Measurements from ENCODE around the gene OTUD7B. TPM values are rescaled to one million over a fixed set of nuclear protein-coding genes. Genes with fewer than 3 reads are reported as not detected.

The OTUD7B gene
- total RNA-seq, 1 experiment from 2014 or later: 23.5 TPM

GRCh38 chr1:149967041-149967440 is 43.5 kb downstream of the OTUD7B start:
- H3K4me3 Mint-ChIP-seq: no peak overlapping the region
- Histone ChIP-seq H2BK15ac (ENCODE audit: low read depth, low read length) (no peak overlapping the region), H2BK12ac (ENCODE audit: insufficient read length, low read depth, low read length) (no peak overlapping the region), H3K23ac (ENCODE audit: insufficient read length, low read depth, low read length) (no peak overlapping the region), H3K79me1 (ENCODE audit: insufficient read depth, low read depth, low read length, poor library complexity, severe bottlenecking) (no peaks in the 10 kb centered on the region), H3K14ac (ENCODE audit: insufficient read depth, low read length) (no peak overlapping the region), H3K4me2 (ENCODE audit: insufficient read depth, insufficient read length, low read length) (no peak overlapping the region), H3K4me1 (ENCODE audit: insufficient read depth, low read length) (no peaks in the 10 kb centered on the region), H3K23me2 (ENCODE audit: insufficient read length, low read depth, low read length, poor library complexity, severe bottlenecking) (no peaks in the 10 kb centered on the region), H4K20me1 (ENCODE audit: control insufficient read depth, insufficient read depth, insufficient read length) (no peaks in the 10 kb centered on the region), H3K27me3 (ENCODE audit: insufficient read depth, low read length) (no peaks in the 10 kb centered on the region), H4K8ac (replicated peaks; ENCODE audit: insufficient read length, low read depth, low read length) (no peak overlapping the region), H3T11ph (ENCODE audit: low read length) (no peak overlapping the region), H3K9ac (ENCODE audit: extremely low read depth, insufficient read length, low read length) (no peak overlapping the region), H2AFZ (ENCODE audit: low read length) (no peak overlapping the region), H2AK5ac (ENCODE audit: insufficient read length, low read length) (no peak overlapping the region), H2BK5ac (ENCODE audit: insufficient read length, low read length) (no peak overlapping the region), H3K4ac (ENCODE audit: low read depth, low read length) (no peak overlapping the region), H3K18ac (ENCODE audit: insufficient read length, low read depth, low read length) (no peak overlapping the region), H2BK120ac (ENCODE audit: low read depth, low read length, poor library complexity, severe bottlenecking) (no peak overlapping the region), H2BK20ac (ENCODE audit: low read depth, low read length, poor library complexity, severe bottlenecking) (no peak overlapping the region), H3K79me2 (ENCODE audit: insufficient read depth, low read length) (no peaks in the 10 kb centered on the region), H3K56ac (ENCODE audit: insufficient read length, low read depth, low read length) (no peak overlapping the region), H4K5ac (ENCODE audit: insufficient read length, low read depth, low read length) (no peak overlapping the region), H3K27ac (ENCODE audit: insufficient read length, low read depth, low read length) (no peak overlapping the region), H4K91ac (ENCODE audit: insufficient read length, low read depth, low read length) (no peak overlapping the region), H3K9me3 (ENCODE audit: control insufficient read depth, low read depth, low read length) (no peaks in the 10 kb centered on the region)
- peaks cover 11 to 51% (median 49%) of the 10 kb centered on the region in 3 experiments; a peak in 6 of 7 replicates for H3K36me3 Mint-ChIP-seq (ENCODE audit: insufficient read depth in 1 of 3, low read depth in 3 of 3)
- DNase-seq: no peak
- H3K9me3 Mint-ChIP-seq: no peaks in the 10 kb centered on the region
- H3K27me3 Mint-ChIP-seq (ENCODE audit: low read depth): no peaks in the 10 kb centered on the region
- no peaks in the 10 kb centered on the region for H3K4me1 Mint-ChIP-seq
- WGBS (ENCODE audit: extremely low coverage, insufficient read length, low lambda C conversion rate): no CpG with 5 or more reads among the region's 3 CpGs
- peak overlapping the region; percentile 35 to 86 (median 62); a peak in 4 of 7 replicates for H3K27ac Mint-ChIP-seq
- no peak for TF ChIP-seq CTCF (conservative IDR thresholded peaks at IDR 0.05)
